Left renal cortex interstitium (tissue), 4 donors: ENCODE measurements around the gene DEFB129. TPM values are rescaled to one million over a fixed set of nuclear protein-coding genes. Genes with fewer than 3 reads are reported as not detected.
"Not testable (repeated sequence)": the region's sequence is repeated elsewhere in the genome, so short reads cannot be mapped to it uniquely, and the experiment has no call there.

ENCODE experiments used
- DNase-seq, 4 donors: peaks; one replicate each; pipeline ENCODE4 v3.0.0-alpha.2; 2013; ENCODE audit warnings: low read depth in 4 of 4, low spot score in 2 of 4, missing footprints in 1 of 4
- polyA plus RNA-seq, 4 donors: library from polyadenylated mRNA; unstranded; fragments of 120-200 nt; gene quantifications; one replicate each; pipeline ENCODE4 v1.2.1, GENCODE V29; 2013; ENCODE audit not compliant: insufficient read length in 4 of 4

The DEFB129 gene
- polyA plus RNA-seq, result not detected

DNA sequence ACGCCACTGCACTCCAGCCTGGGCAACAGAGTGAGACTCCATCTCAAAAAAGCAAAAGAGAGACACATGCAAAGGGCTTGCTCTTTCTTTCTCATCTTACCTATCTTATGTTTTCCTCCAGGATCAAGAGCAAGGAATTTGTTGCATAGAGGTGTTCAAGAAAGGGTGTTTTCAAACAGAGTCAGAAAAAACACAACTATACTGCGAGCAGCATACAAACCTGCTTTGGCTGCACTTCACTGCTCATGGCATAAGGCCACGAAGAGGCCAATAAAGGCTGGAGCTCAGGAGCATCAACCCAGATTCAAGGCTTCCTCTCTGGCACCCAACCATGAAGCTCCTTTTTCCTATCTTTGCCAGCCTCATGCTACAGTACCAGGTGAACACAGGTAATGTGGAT is at the start of gene DEFB129:
DEFB129 (plus strand) TSS at position 301 of the 400 bp plus-strand sequence; CDS start at position 332, 31 bp downstream.
- DNase-seq, result no peak

DNA sequence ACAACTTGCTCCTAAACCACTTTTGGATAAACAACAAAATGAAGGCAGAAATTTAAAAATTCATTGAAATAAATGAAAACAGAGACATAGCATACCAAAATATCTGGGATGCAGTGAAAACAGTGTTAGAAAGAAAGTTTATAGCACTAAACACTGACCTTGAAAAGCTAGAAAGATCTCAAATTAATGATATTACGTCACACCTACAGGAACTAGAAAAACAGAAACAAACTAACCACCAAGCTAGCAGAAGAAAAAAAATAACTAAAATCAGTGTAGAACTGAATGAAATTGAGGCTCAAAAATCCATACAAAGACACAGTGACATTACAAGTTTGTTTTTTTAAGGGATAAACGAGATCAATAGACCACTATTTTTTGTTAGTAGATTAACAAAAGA is 42.8 kb upstream of the DEFB129 start:
- no peak for DNase-seq

DNA sequence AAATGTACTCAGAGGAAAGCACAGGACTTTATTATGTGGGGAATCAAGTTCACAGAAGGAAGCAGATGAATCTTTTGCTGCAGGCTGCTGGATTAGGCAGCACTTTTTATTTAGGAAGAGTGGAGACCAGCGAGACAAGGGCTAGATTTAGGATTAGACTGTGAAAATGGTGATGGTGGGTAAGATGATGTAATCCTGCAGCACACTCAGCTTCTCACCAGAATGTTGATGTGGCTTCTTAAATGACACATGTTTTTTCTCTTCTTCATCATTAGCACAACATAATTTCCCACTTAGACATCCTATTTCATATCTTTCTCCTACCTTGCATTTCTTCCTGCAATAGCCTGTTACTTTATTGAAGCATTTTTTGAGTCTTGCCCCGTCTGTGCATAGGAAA is 39.3 kb upstream of the DEFB129 start:
- DNase-seq, result no peak

DNA sequence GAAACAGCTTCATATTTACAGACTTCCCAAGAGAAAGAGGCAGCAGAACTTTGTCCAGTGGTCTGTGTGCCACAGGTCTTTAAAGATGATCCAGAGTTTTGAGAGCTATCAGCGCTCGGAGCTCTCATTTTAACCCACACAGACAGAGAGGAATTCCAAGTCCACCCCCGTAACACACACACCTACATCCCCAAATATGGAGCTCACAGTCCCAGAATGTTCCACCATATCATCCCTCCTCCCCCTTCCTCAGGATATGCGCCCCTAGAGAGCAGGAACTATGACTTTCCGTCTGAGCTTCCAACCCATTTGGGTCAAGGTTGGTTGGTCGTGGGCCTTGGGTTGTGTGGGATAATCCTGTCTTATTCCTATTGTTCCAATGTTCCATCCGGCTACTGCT is 37.4 kb upstream of the DEFB129 start, which contains the start of gene DEFB128:
DEFB128 (minus strand) TSS at position 101 of the 400 bp plus-strand sequence; CDS start at position 13, 88 bp downstream.
- no peak for DNase-seq

- no peak for DNase-seq
Observed at GRCh38 chr20:198225-198624, 28.8 kb upstream of the DEFB129 start.

DNA sequence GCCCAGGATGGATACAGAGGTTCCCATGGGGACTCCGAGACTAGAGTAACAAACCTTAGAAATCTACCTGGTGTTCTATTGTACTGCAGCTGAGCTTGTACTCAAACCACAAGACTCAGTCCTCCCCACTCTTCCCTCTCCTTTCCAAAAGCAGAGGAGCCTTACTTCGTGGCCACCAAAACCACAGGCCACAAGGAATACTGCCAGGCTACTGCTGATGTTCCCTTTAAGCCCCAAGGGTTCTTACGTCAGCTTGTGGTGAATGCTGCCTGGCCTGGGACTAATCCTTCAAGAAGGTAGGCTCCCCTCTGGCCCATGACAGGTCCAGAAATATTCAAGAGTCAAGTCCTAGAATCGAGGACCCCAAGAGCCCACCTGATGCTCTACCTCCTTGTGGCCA is 27.1 kb upstream of the DEFB129 start:
- no peak for DNase-seq

DNA sequence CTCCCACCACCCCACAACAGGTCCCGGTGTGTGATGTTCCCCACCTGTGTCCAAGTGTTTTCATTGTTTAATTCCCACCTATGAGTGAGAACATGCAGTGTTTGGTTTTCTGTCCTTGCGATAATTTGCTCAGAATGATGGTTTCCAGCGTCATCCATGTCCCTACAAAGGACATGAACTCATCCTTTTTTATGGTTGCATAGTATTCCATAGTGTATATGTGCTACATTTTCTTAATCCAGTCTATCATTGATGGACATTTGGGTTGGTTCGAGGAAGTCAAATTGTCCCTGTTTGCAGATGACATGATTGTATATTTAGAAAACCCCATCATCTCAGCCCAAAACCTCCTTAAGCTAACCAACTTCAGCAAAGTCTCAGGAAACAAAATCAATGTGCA is 23.4 kb upstream of the DEFB129 start:
- DNase-seq, result not testable (repeated sequence)

DNA sequence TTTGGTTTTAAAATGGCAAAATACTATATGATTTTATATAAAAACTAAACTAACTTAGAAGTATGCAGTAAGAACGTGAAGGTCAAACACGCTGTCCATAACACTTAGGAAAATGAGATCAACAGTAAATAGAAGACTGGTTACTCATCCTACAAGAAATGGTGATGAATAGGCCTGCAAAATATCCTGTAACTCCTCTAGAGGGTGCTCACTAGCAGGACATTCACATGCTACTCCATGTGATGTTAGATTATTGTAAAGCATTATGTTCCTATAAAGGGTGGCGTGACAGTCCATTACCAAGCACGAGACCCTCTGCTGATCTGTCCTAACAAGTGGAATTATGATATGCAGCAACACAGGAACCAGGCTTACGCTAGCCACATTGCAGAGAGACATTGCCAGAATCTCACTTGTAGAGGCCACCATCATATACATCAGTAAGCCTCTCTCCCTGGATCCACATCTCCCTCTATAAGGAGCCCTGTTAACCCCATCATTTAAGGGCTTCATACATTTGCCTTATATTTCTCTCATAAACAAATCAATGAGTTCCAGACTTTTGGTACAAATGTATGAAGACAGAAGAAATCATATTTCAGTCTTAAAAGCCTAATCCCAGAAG is 18.0 kb upstream of the DEFB129 start:
- DNase-seq, result peak in 1 of 4 donors; percentile 21

GRCh38 chr20:210809-211502 is 16.1 kb upstream of the DEFB129 start:
- DNase-seq, result no peak

DNA sequence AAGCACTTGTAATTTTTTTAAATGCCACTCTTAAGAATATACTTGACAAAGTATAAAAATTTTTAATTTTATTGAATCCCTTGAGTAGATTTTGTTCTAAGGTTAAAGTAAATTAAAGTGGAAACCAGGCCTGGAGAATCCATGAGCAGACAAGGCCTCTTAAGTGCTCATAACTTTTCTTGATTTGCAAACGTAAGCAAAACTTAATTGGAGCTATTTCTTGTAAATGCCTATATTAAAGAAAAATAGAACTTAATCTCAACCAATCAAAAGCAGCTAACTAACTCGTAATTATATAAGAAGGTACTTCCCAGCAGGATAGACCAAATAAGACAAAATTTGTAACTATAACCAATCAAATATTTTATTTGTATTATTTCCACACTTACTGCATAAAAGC is 12.7 kb upstream of the DEFB129 start:
- no peak for DNase-seq

- no peak for DNase-seq
Observed at GRCh38 chr20:215796-216195, 11.3 kb upstream of the DEFB129 start.

DNA sequence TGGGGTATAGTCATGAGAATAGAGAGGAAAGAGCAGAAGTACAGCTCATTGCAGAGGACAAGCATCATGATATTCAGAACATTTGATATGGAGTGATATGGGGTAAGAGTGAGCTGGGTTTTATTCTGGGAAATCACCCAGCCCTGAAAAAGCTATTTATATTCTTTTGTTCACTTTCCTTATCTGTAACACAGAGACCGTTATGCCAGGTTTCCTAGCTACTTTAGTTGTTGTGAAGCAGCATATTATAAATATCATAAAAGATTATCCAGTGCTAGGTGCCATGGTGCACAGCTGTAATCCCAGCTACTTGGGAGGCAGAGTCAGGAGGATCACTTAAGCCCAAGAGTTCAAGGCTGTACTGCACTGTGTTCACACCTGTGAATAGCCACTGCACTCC is 9.8 kb upstream of the DEFB129 start:
- no peak for DNase-seq

DNA sequence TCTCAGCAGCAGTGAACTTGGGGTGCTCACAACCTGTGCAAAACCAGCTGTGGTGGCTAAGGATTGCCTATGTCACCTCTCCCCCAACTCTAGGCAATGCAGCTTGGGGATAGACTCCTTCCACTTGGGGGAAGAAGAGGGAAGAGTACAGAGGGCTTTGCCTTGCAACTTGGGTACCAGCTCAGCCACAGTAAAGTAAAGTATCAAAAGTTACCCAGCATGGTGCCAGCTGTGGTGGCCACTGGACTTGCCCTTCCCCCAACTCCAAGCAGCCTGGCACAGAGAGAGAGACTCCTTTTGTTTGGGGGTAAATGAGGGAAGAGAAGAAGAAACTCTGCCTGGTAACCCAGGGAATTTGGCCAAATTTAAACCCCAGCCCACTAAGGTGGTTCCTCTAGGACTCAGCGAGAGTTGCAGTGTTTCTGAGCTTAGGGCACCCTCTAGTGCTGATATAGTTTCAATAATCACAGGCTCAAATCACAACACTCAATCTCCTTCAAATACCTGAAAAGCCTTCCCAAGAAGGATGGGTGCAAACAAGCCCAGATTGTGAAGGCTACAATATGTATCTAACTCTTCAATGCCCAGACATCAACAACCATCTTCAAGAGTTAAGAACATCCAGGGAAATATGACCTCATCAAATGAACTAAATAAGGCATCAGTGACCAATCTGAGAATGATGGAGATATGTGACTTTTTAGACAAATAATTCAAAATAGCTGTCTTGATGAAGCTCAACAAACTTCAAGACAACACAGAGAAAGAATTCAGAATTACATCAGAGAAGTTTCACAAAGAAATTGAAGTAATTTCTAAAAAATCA is 7.6 kb upstream of the DEFB129 start:
- peak in 1 of 4 donors; percentile 15 for DNase-seq

DNA sequence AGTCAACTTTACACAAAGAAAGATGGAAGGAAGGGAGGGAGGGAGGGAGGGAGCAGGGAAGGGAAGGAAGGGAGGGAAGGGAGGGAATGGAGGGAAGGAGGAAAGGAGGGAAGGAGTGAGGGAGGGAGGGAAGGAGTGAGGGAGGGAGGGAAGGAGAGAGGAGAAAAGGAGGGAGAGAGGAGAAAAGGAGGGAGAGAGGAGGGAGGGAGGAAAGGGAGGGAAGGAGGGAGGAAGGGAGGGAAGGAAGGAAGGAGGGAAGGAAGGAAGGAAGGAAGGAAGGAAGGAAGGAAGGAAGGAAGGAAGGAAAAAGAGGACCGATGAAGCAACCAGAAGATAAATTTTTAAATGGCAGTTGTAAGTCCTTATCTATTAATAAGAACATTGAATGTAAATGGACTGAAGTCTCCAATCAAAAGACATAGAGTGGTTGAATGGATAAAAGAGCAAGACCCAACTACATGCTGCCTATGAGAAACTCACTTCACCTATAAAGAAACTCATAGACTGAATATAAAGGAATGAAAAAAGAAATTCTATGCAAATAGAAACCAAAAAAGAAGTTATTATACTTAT is 5.7 kb upstream of the DEFB129 start:
- no peak for DNase-seq

DNA sequence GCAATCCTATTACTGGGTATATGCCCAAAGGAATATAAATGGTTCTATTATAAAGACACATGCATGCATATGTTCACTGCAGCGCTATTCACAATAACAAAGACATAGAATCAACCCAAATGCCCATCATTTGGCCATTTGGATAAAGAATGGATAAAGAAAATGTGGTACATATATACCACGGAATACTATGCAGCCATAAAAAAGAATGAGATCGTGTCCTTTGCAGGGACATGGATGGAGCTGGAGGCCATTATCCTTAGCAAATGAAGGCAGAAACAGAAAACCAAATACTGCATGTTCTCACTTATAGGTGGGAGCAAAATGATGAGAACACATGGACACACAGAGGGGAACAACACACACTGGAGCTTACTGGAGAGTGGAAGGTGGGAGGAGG is 1.2 kb upstream of the DEFB129 start:
- not testable (repeated sequence) for DNase-seq

GRCh38 chr20:227439-228105 is 514 bp downstream of the DEFB129 start:
- DNase-seq, result no peak

- DNase-seq, result no peak
Observed at GRCh38 chr20:235891-236290, 8.8 kb downstream of the DEFB129 start.

DNA sequence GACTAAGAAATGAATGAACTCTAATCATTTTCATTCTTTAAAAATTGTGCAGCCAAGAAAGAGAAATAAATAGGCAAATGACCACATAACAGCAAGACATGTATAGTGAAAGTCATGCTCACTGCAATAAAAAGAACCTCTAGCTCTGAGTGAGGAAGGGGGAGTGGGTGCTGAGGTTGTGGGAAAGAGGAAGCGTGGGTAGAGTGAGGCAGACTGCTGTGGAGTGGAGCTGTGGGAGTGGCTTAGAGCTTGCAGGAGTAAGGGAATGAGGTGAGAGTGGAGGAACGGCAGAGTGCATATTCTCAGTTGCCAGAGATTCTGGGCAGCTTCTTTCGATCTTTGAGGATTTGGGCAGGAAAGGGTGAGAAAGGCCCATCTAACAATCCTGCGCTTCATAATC is 10.4 kb downstream of the DEFB129 start:
- DNase-seq, result no peak

DNA sequence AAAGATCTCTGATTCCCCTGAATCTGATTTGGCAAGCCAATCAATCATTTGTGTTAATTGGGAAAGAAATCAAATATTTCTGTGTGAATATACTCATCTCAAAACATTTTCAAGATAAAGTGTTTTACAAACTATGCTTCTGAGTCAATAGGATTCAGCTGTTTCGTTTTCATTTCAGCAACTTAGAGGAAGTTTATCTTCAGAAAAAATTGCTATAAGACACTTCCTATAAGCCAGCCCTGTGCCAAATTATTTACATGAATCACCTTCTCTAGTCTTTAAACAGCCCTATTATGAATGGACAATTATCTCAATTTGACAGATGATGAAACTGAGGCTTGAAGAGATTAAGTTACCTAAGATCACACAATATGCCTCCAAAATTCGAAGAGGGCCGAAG is 10.9 kb downstream of the DEFB129 start:
- no peak for DNase-seq

DNA sequence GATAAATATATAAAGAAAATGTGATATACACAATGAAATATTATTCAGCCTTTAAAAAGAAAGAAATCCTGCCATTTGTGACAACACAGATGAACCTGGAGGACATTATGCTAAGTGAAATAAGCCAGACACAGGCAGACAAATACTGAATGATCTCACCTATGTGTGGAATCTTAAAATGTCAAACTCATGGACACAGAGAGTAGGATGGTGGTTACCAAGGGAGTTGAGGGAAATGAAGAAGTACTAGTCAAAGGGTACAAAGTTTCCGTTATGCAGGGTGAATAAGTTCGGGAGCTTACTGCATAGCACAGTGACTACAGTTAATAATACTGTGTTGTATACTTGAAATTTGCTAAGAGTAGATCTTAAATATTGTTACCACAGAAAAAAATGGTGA is 15.8 kb downstream of the DEFB129 start:
- no peak for DNase-seq

DNA sequence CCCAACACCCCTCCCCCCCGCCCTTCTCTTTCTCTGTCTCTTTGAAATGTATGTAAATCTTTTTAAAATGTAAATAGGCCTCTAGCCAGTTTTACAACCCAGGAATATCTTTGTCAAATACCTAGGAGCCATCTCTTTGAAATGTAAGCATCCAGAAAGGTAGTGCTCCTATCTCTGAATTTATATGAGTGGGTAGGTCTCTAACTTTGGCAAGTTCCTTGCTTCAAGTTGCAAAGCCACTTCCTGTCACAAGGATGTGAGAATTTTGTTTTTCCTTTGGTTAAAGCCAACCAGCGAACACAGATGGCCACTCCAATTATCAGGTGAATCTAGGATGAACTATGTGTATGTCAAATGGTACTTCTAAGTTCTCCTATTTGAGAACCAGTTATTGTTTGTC is 24.3 kb downstream of the DEFB129 start:
- DNase-seq, result no peak
